Breast epithelium (tissue), 4 donors: ENCODE data around the gene LDLRAD4. TPM values are rescaled to one million over a fixed set of nuclear protein-coding genes. Genes with fewer than 3 reads are reported as not detected.

ENCODE experiments used
- DNase-seq, 2 donors: peaks; one replicate each; pipeline ENCODE4 v3.0.0-alpha.2; 2019; ENCODE audit warnings: low spot score in 2 of 2
- H3K27ac ChIP-seq, 2 donors: fragments of 200-600 bp; sonication (generic) in 1 of 2; one replicate each; pipeline ENCODE4 v1.5.1; 2016 to 2019; ENCODE audit warnings: mild to moderate bottlenecking in 1 of 2
- H3K27me3 ChIP-seq, 2 donors: fragments of 200-600 bp; sonication (generic) in 1 of 2; one replicate each; pipeline versions ENCODE4 v1.5.1 to v1.6.0; 2017 to 2019; ENCODE audit warnings: control low read depth in 1 of 2, mild to moderate bottlenecking in 1 of 2
- H3K36me3 ChIP-seq: fragments of 200-600 bp; one replicate; pipeline ENCODE4 v1.5.1; 2019
- H3K4me1 ChIP-seq, 2 donors: fragments of 200-600 bp; sonication (generic); one replicate each; pipeline ENCODE4 v1.5.1; 2016 to 2019; ENCODE audit warnings: control low read depth in 1 of 2
- H3K4me3 ChIP-seq, 3 donors: fragments of 200-600 bp; sonication (generic); 1 replicate in 2 of 3; 2 replicates in 1 of 3; pipeline ENCODE4 v1.5.1; 2016 to 2019; ENCODE audit warnings: mild to moderate bottlenecking in 3 of 3, moderate library complexity in 2 of 3
- H3K9me3 ChIP-seq, 2 donors: fragments of 200-600 bp; sonication (generic) in 1 of 2; one replicate each; pipeline ENCODE4 v1.5.1; 2016 to 2019; ENCODE audit warnings: control low read depth in 1 of 2
- CTCF ChIP-seq, 3 donors: fragments of 450-650 bp; IDR thresholded peaks; one replicate each; pipeline ENCODE4 v1.5.1; 2016 to 2017; ENCODE audit warnings: antibody characterized with exemption in 3 of 3, mild to moderate bottlenecking in 3 of 3, moderate library complexity in 3 of 3
- POLR2A ChIP-seq: fragments of 450-650 bp; IDR thresholded peaks from one replicate; pipeline ENCODE4 v1.6.1; 2016; ENCODE audit warnings: antibody characterized with exemption, mild to moderate bottlenecking, moderate library complexity
- POLR2AphosphoS5 ChIP-seq, 3 donors: sonication (generic); formaldehyde crosslinking; IDR thresholded peaks; one replicate each; pipeline ENCODE4 v1.6.1; 2017; ENCODE audit warnings: antibody characterized with exemption in 3 of 3
- intact Hi-C: fragments of 100-400 bp; cut with DNase I; formaldehyde crosslinking; loops from one replicate; pipeline ENCODE4 v1.15.1; 2023; ENCODE audit warnings: low total_unique reads
- total RNA-seq, 3 donors: library from RNA; depleted of rRNA; stranded (reverse); fragments of >200 nt; gene quantifications; one replicate each; pipeline ENCODE4 v1.1.0, GENCODE V29; 2016

The LDLRAD4 gene
- total RNA-seq, 3 donors from 2014 or later = 28.5 to 94.3 (median 42.9) TPM

GRCh38 chr18:13630716-13631268 is 412.2 kb downstream of the LDLRAD4 start:
- Histone ChIP-seq H3K27ac (no peak overlapping the region), H3K27me3 (no peaks in the 10 kb centered on the region), H3K36me3 (no peaks in the 10 kb centered on the region), H3K9me3 (peaks cover 0 to 7% of the 10 kb centered on the region in 2 donors), H3K4me1 (no peaks in the 10 kb centered on the region), H3K4me3 (no peak overlapping the region)
- intact Hi-C loops = no loop called here
- no peak for DNase-seq
- no peak for TF ChIP-seq POLR2AphosphoS5 (IDR thresholded peaks at IDR 0.05)
- no peak for TF ChIP-seq CTCF (IDR thresholded peaks at IDR 0.05)
- TF ChIP-seq POLR2A = no peak

GRCh38 chr18:13633700-13634099 is 415.1 kb downstream of the LDLRAD4 start:
- H3K9me3 ChIP-seq = peaks cover 0 to 7% of the 10 kb centered on the region in 2 donors
- intact Hi-C loops = no loop called here

GRCh38 chr18:13635046-13635445 is 416.5 kb downstream of the LDLRAD4 start:
- Histone ChIP-seq H3K4me1 (no peaks in the 10 kb centered on the region), H3K27ac (no peak overlapping the region), H3K27me3 (no peaks in the 10 kb centered on the region), H3K4me3 (no peak overlapping the region), H3K36me3 (no peaks in the 10 kb centered on the region), H3K9me3 (peaks cover 0 to 7% of the 10 kb centered on the region in 2 donors)
- TF ChIP-seq CTCF (IDR thresholded peaks at IDR 0.05) (no peak), POLR2A (no peak), POLR2AphosphoS5 (IDR thresholded peaks at IDR 0.05) (no peak)
- intact Hi-C loops = no loop called here
- DNase-seq = no peak

More at GRCh38 chr18:13633700-13634099, 415.1 kb downstream of the LDLRAD4 start:
- TF ChIP-seq POLR2A = no peak
- TF ChIP-seq CTCF (IDR thresholded peaks at IDR 0.05) = no peak
- no peak for TF ChIP-seq POLR2AphosphoS5 (IDR thresholded peaks at IDR 0.05)
- no peak for DNase-seq
- H3K27ac ChIP-seq = no peak overlapping the region
- H3K36me3 ChIP-seq = no peaks in the 10 kb centered on the region
- no peaks in the 10 kb centered on the region for H3K27me3 ChIP-seq
- H3K4me3 ChIP-seq = no peak overlapping the region
- no peaks in the 10 kb centered on the region for H3K4me1 ChIP-seq

- H3K27me3 ChIP-seq = no peaks in the 10 kb centered on the region
- H3K36me3 ChIP-seq = no peaks in the 10 kb centered on the region
- H3K4me1 ChIP-seq = no peaks in the 10 kb centered on the region
- intact Hi-C loops = no loop called here
- no peak overlapping the region for H3K4me3 ChIP-seq
- no peak for DNase-seq
- H3K27ac ChIP-seq = no peak overlapping the region
- TF ChIP-seq POLR2AphosphoS5 (IDR thresholded peaks at IDR 0.05) (no peak), POLR2A (no peak), CTCF (IDR thresholded peaks at IDR 0.05) (no peak)
- no peaks in the 10 kb centered on the region for H3K9me3 ChIP-seq
These were observed 420.4 kb downstream of the LDLRAD4 start for GRCh38 chr18:13638719-13639595.

- no peak for TF ChIP-seq POLR2AphosphoS5 (IDR thresholded peaks at IDR 0.05)
- no peak for TF ChIP-seq CTCF (IDR thresholded peaks at IDR 0.05)
- no peak for TF ChIP-seq POLR2A
- intact Hi-C loops = no loop called here
- H3K4me3 ChIP-seq = no peak overlapping the region
- no peak for DNase-seq
- H3K9me3 ChIP-seq = no peaks in the 10 kb centered on the region
- no peaks in the 10 kb centered on the region for H3K4me1 ChIP-seq
- no peak overlapping the region for H3K27ac ChIP-seq
- peaks cover 4% of the 10 kb centered on the region for H3K36me3 ChIP-seq
- no peaks in the 10 kb centered on the region for H3K27me3 ChIP-seq
These were observed 421.8 kb downstream of the LDLRAD4 start for GRCh38 chr18:13640266-13640860.
